ENCODE measurements around the gene GLUL. TPM values are rescaled to one million over a fixed set of nuclear protein-coding genes. Genes with fewer than 3 reads are reported as not detected.
A peak's percentile ranks its signal among the peaks of the same experiment; 100 is the strongest.

Gene GLUL
- total RNA-seq, 1 donor: 350 TPM

- no peak overlapping the region for H3K4me3 ChIP-seq (ENCODE audit: low read depth, low read length)
- no peak for DNase-seq (ENCODE audit: low read depth)
- TF ChIP-seq, protein P1, sequence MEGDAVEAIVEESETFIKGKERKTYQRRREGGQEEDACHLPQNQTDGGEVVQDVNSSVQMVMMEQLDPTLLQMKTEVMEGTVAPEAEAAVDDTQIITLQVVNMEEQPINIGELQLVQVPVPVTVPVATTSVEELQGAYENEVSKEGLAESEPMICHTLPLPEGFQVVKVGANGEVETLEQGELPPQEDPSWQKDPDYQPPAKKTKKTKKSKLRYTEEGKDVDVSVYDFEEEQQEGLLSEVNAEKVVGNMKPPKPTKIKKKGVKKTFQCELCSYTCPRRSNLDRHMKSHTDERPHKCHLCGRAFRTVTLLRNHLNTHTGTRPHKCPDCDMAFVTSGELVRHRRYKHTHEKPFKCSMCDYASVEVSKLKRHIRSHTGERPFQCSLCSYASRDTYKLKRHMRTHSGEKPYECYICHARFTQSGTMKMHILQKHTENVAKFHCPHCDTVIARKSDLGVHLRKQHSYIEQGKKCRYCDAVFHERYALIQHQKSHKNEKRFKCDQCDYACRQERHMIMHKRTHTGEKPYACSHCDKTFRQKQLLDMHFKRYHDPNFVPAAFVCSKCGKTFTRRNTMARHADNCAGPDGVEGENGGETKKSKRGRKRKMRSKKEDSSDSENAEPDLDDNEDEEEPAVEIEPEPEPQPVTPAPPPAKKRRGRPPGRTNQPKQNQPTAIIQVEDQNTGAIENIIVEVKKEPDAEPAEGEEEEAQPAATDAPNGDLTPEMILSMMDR (IDR thresholded peaks at IDR 0.05; ENCODE audit: insufficient read depth, low read depth, low read length): no peak
Observed at GRCh38 chr1:182357171-182357570, 34.4 kb downstream of the GLUL start.

DNA sequence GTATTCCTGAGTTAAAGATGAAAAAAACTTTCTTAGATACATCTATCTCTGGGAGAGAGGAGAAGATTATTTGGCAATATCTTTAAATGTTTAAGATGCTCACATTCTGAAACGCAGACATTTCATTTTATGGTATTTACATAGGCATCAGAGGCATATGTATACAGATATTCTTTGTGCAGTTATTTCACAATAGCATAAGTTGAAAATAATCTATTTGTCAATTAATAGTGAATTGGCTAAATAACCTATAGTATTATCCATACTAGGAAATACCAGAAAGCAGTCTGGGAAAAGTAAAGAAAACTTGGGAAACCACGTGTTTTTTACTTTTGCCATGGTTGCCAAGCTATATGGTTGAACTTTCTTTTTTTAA is 35.9 kb downstream of the GLUL start:
- DNase-seq (ENCODE audit: low read depth): no peak
- TF ChIP-seq, protein P1 (IDR thresholded peaks at IDR 0.05; ENCODE audit: insufficient read depth, low read depth, low read length): no peak
- H3K4me3 ChIP-seq (ENCODE audit: low read depth, low read length): no peak overlapping the region

GRCh38 chr1:182351790-182352364 is 39.7 kb downstream of the GLUL start:
- H3K4me3 ChIP-seq (ENCODE audit: low read depth, low read length): no peak overlapping the region
- peak; percentile 24 for DNase-seq (ENCODE audit: low read depth)
- TF ChIP-seq, protein P1 (IDR thresholded peaks at IDR 0.05; ENCODE audit: insufficient read depth, low read depth, low read length): no peak

DNA sequence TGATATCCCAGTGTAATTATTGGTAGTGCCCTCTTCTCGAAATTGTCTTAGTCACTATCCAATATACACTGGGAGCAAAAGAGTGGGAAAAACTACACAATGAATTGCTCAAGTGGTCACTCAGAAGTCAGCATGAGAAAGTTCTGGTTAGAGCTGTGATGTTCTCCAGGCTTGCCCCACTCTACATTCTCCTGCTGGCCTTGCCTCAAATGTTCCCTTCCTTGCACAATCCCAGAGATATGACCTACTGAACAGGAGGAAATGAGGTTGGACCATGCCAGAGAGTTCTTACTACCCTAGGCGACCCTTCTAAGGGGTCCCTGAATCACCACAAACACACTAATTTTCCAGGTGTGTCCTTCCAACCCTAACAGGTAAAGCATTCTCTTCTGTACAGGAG is 40.8 kb downstream of the GLUL start:
- H3K4me3 ChIP-seq (ENCODE audit: low read depth, low read length): no peak overlapping the region
- TF ChIP-seq, protein P1 (IDR thresholded peaks at IDR 0.05; ENCODE audit: insufficient read depth, low read depth, low read length): no peak
- DNase-seq (ENCODE audit: low read depth): peak; percentile 46

GRCh38 chr1:182348961-182349747 is 42.4 kb downstream of the GLUL start:
- DNase-seq (ENCODE audit: low read depth): peak; percentile 46
- no peak overlapping the region for H3K4me3 ChIP-seq (ENCODE audit: low read depth, low read length)
- TF ChIP-seq, protein P1 (IDR thresholded peaks at IDR 0.05; ENCODE audit: insufficient read depth, low read depth, low read length): no peak

- no peak overlapping the region for H3K4me3 ChIP-seq (ENCODE audit: low read depth, low read length)
- TF ChIP-seq, protein P1 (IDR thresholded peaks at IDR 0.05; ENCODE audit: insufficient read depth, low read depth, low read length): no peak
- no peak for DNase-seq (ENCODE audit: low read depth)
Observed at GRCh38 chr1:182347019-182347418, 44.6 kb downstream of the GLUL start.

All from fibroblast of villous mesenchyme (primary cell).